DND-41 (cell line): ENCODE measurements around the gene ERCC6L2.

Experiments used
- ATAC-seq: fragments of 200-7000 bp; cut with Tn5 transposase; 3 replicates; pipeline ENCODE4 v1.9.1; 2021; ENCODE audit warnings: low read depth; ENCODE audit not compliant: insufficient read depth
- DNase-seq: peaks from one replicate; pipeline ENCODE4 v3.0.0-alpha.2; 2020
- H2AFZ ChIP-seq: 2 replicates; pipeline ENCODE4 v1.6.0; 2012; ENCODE audit warnings: low read depth, low read length
- H3K27ac ChIP-seq: 2 replicates; pipeline ENCODE4 v1.5.1; 2012; ENCODE audit warnings: low read length, inconsistent platforms
- H3K27me3 ChIP-seq: fragments of 200-600 bp; sonication (generic); 2 replicates; pipeline ENCODE4 v1.6.0; 2012; ENCODE audit warnings: low read length, mild to moderate bottlenecking, inconsistent platforms; ENCODE audit not compliant: insufficient read depth, poor library complexity
- H3K36me3 ChIP-seq: 2 replicates; pipeline ENCODE4 v1.5.1; 2012; ENCODE audit warnings: low read length, inconsistent platforms; ENCODE audit not compliant: insufficient read depth
- H3K4me1 ChIP-seq: 2 replicates; pipeline ENCODE4 v1.5.1; 2012; ENCODE audit warnings: mild to moderate bottlenecking, low read length; ENCODE audit not compliant: insufficient read depth
- H3K4me2 ChIP-seq: 2 replicates; pipeline ENCODE4 v1.6.0; 2012; ENCODE audit warnings: mild to moderate bottlenecking, moderate library complexity, low read length, inconsistent platforms; ENCODE audit not compliant: insufficient read depth
- H3K4me3 ChIP-seq, 2 experiments: fragments of 200-600 bp in 1 of 2; shearing (Covaris generic) in 1 of 2; 2 replicates each; pipeline ENCODE4 v1.5.1; 2012 to 2016; ENCODE audit warnings: inconsistent platforms in 2 of 2, low read length in 2 of 2, mild to moderate bottlenecking in 2 of 2, low read depth in 1 of 2, moderate library complexity in 1 of 2
- H3K79me2 ChIP-seq: 2 replicates; pipeline ENCODE4 v1.6.0; 2012; ENCODE audit warnings: low read length, inconsistent platforms; ENCODE audit not compliant: insufficient read depth
- H3K9ac ChIP-seq: 2 replicates; pipeline ENCODE4 v1.6.0; 2012; ENCODE audit warnings: low read depth, mild to moderate bottlenecking, inconsistent platforms, low read length, moderate library complexity
- H3K9me3 ChIP-seq: 2 replicates; pipeline ENCODE4 v1.5.1; 2012; ENCODE audit warnings: low read length, moderate library complexity, mild to moderate bottlenecking, inconsistent platforms; ENCODE audit not compliant: insufficient read depth, severe bottlenecking
- H4K20me1 ChIP-seq: 2 replicates; pipeline ENCODE4 v1.6.0; 2012; ENCODE audit warnings: low read length; ENCODE audit not compliant: insufficient read depth
- EZH2 ChIP-seq: IDR thresholded peaks from 3 replicates; pipeline ENCODE4 v1.6.1; 2012; ENCODE audit warnings: borderline replicate concordance, low read depth, mild to moderate bottlenecking, moderate library complexity, low read length, inconsistent platforms; ENCODE audit not compliant: severe bottlenecking
- TF ChIP-seq, protein P1 (sequence below): IDR thresholded peaks from 2 replicates; pipeline ENCODE4 v1.5.1; 2012; ENCODE audit warnings: borderline replicate concordance, low read length, moderate library complexity, mild to moderate bottlenecking; ENCODE audit not compliant: poor library complexity, severe bottlenecking; ENCODE audit errors: extremely low read depth

ERCC6L2 gene

DNA sequence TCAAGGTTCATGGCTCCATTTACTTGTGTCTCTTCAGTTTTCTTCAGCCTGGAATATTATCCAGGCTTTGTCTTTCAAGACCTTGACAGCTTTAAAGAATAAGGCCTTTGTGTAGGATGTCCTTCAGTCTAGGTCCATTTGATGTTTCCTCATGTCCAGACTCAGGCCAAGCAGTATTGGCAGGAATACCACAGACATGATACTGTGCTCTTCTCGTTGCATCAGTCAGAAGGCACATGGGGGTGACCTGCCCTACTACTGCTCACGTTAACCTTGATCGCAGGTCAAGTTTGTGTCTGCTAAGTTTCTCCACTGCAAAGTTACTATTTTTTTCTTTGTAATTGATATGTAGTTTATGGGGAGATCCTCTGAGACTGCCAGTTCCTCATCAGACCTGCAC, 88.2 kb downstream of the ERCC6L2 start:
- Histone ChIP-seq H3K9me3 (no peaks in the 10 kb centered on the region), H4K20me1 (no peaks in the 10 kb centered on the region), H3K4me1 (no peaks in the 10 kb centered on the region), H3K27ac (no peak overlapping the region), H3K9ac (no peak overlapping the region), H2AFZ (no peak overlapping the region), H3K27me3 (no peaks in the 10 kb centered on the region), H3K4me2 (no peak overlapping the region), H3K79me2 (no peaks in the 10 kb centered on the region), H3K4me3 (no peak overlapping the region), H3K36me3 (peaks cover 15% of the 10 kb centered on the region)
- DNase-seq (no peak), ATAC-seq (no peak)
- no peak for TF ChIP-seq EZH2
- TF ChIP-seq, protein P1, sequence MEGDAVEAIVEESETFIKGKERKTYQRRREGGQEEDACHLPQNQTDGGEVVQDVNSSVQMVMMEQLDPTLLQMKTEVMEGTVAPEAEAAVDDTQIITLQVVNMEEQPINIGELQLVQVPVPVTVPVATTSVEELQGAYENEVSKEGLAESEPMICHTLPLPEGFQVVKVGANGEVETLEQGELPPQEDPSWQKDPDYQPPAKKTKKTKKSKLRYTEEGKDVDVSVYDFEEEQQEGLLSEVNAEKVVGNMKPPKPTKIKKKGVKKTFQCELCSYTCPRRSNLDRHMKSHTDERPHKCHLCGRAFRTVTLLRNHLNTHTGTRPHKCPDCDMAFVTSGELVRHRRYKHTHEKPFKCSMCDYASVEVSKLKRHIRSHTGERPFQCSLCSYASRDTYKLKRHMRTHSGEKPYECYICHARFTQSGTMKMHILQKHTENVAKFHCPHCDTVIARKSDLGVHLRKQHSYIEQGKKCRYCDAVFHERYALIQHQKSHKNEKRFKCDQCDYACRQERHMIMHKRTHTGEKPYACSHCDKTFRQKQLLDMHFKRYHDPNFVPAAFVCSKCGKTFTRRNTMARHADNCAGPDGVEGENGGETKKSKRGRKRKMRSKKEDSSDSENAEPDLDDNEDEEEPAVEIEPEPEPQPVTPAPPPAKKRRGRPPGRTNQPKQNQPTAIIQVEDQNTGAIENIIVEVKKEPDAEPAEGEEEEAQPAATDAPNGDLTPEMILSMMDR = no peak

DNA sequence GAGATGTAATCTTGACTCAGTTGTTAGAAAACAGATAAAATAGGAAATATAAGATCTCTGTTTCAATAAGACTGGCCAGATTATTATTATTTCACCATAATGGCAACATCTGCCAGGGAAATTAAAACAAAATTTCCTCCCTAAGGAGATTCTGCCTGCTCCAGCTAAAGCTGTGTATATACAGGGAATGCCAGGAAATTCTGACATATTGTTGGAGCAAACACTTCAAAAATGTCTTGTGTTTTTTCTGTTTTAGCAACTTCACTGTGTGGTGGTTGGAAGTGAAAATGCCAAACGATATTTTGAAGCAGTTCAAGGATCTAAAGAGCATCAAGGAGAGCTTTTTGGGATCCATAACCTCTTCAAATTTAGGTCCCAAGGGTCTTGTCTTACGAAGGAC, 90.8 kb downstream of the ERCC6L2 start:
- Histone ChIP-seq H3K36me3 (peaks cover 31% of the 10 kb centered on the region), H3K9me3 (no peaks in the 10 kb centered on the region), H2AFZ (no peak overlapping the region)

DNA sequence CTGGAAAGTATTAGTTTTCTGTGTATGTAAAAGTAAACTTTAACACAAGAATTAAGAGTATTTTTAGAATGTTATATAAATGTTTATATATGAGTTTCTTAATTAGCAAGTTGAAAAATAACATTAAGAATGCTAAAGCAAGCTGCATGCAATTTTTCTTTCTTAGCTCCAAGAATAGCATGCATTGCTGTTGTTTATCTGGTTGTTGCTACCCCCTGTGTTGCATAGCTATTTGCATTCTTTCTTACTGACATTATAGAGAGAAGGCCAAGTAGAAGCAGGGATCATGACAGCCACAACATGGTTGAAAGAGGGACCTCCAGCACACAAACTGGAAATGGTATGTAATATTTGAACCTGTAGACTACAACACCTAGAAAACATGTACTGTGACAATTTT, 94.8 kb downstream of the ERCC6L2 start:
- Histone ChIP-seq H3K36me3 (peaks cover 56% of the 10 kb centered on the region), H3K4me3 (no peak overlapping the region), H3K27ac (no peak overlapping the region), H3K4me2 (no peak overlapping the region), H3K9ac (no peak overlapping the region), H2AFZ (no peak overlapping the region), H3K4me1 (no peaks in the 10 kb centered on the region), H3K27me3 (no peaks in the 10 kb centered on the region), H3K9me3 (no peaks in the 10 kb centered on the region), H4K20me1 (no peaks in the 10 kb centered on the region), H3K79me2 (no peaks in the 10 kb centered on the region)
- TF ChIP-seq, protein P1 = no peak
- TF ChIP-seq EZH2 = no peak
- DNase-seq = no peak
- ATAC-seq = no peak

More for the DNA sequence above, 90.8 kb downstream of the ERCC6L2 start:
- no peak for DNase-seq
- Histone ChIP-seq H3K4me2 (no peak overlapping the region), H4K20me1 (no peaks in the 10 kb centered on the region), H3K27me3 (no peaks in the 10 kb centered on the region), H3K27ac (no peak overlapping the region), H3K9ac (no peak overlapping the region), H3K4me3 (no peak overlapping the region), H3K4me1 (no peaks in the 10 kb centered on the region), H3K79me2 (no peaks in the 10 kb centered on the region)
- ATAC-seq = no peak
- TF ChIP-seq, protein P1 = no peak
- no peak for TF ChIP-seq EZH2

DNA sequence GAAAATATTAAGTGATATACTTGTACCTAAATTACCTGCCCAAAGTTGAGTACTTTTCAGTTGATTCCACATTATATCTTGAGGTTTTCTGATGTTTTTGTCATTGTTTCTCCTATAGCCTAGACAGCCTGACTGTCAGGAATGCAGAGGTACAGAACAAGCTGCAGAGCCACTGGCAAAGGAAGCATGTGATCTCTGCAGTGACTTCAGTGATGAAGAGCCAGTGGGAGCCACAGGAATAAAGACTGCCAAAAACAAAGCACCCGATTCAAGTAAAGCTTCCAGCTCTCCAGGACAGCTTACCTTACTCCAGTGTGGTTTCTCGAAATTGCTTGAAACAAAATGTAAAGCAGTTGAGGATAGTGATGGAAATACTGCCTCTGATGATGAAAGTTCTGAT, 96.3 kb downstream of the ERCC6L2 start:
- TF ChIP-seq EZH2 = no peak
- TF ChIP-seq, protein P1 = no peak
- no peak overlapping the region for H3K27ac ChIP-seq
- H3K4me3 ChIP-seq = no peak overlapping the region
- no peak for DNase-seq
- H3K79me2 ChIP-seq = no peaks in the 10 kb centered on the region
- H3K9ac ChIP-seq = no peak overlapping the region
- H2AFZ ChIP-seq = no peak overlapping the region
- ATAC-seq = no peak
- H3K4me1 ChIP-seq = no peaks in the 10 kb centered on the region
- H3K27me3 ChIP-seq = no peaks in the 10 kb centered on the region
- no peak overlapping the region for H3K4me2 ChIP-seq
- H3K36me3 ChIP-seq = peaks cover 50% of the 10 kb centered on the region
- H4K20me1 ChIP-seq = no peaks in the 10 kb centered on the region
- no peaks in the 10 kb centered on the region for H3K9me3 ChIP-seq
